NT2/D1 (cell line): ENCODE measurements around the gene KBTBD3.

ENCODE experiments used
- SUZ12 ChIP-seq: IDR thresholded peaks from 2 replicates; pipeline ENCODE4 v1.6.1; 2011; ENCODE audit not compliant: insufficient read length, insufficient read depth; ENCODE audit errors: extremely low read depth
- YY1 ChIP-seq: IDR thresholded peaks from 2 replicates; pipeline ENCODE4 v1.6.1; 2011; ENCODE audit not compliant: insufficient read length, insufficient read depth
- ZNF274 ChIP-seq: IDR thresholded peaks from 2 replicates; pipeline ENCODE4 v1.6.1; 2011; ENCODE audit warnings: mild to moderate bottlenecking, low read depth, low read length

DNA sequence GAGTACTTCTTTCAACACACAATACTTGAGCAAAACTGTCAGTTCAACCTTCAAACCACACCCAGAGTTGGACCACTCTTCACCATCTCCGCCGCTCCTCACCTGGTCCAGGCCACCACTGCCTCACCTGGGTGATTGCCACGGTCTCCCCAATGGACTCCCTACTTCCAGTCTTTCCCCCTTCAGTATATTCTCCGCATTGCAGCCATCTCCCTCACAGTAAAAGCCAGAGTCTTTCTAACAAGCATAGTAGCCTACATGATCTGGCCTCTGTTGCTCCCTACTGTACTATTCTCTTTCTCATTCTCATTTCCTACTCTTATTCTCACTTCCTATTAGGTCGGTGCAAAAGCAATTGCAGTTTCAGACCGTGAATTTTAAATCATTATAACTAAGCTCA is 28.8 kb upstream of the KBTBD3 start:
- TF ChIP-seq ZNF274 = no peak
- TF ChIP-seq SUZ12 = no peak
- TF ChIP-seq YY1 = no peak
